SK-N-SH (cell line): Measurements from ENCODE around the gene RAET1E. TPM values are rescaled to one million over a fixed set of nuclear protein-coding genes. Genes with fewer than 3 reads are reported as not detected.

Experiments
- CTCF ChIA-PET: fragments of 300-600, 350-600 bp; formaldehyde crosslinking; extraction: SDS; loops from one replicate; lab custom pipeline; 2021; lab: Yijun Ruan, JAX
- POLR2A ChIA-PET: fragments of 350-600 bp; sonication (Branson Sonifier 250); formaldehyde crosslinking; extraction: SDS; loops from one replicate; lab custom pipeline; 2020; ENCODE audit warnings: antibody characterized with exemption, inconsistent platforms; lab: Yijun Ruan, JAX
- DNase-seq: peaks from one replicate; pipeline ENCODE4 v3.0.0; 2012
- H2AFZ ChIP-seq: fragments of 200-600 bp; sonication (generic); 2 replicates; pipeline ENCODE4 v1.8.1; 2016; ENCODE audit warnings: antibody characterized with exemption, mild to moderate bottlenecking, low read depth
- H3F3A ChIP-seq: fragments of 200-600 bp; sonication (generic); replicated peaks from 2 replicates; pipeline ENCODE3; 2016; ENCODE audit warnings: antibody characterized with exemption, mild to moderate bottlenecking; ENCODE audit not compliant: insufficient read depth
- H3K27ac ChIP-seq, 2 experiments: fragments of 200-500 bp in 1 of 2; fragments of 200-600 bp in 1 of 2; sonication (Bioruptor generic) in 1 of 2; sonication (generic), shearing (Covaris generic) in 1 of 2; 2 replicates each; pipeline versions ENCODE4 v1.5.1 to v1.6.1; 2014 to 2016; ENCODE audit warnings: low read depth in 2 of 2, inconsistent platforms in 1 of 2, low read length in 1 of 2, mild to moderate bottlenecking in 1 of 2, mixed read lengths in 1 of 2
- H3K27me3 ChIP-seq: fragments of 200-600 bp; sonication (generic), shearing (Covaris generic); 2 replicates; pipeline ENCODE4 v1.6.1; 2016; ENCODE audit warnings: mixed run types; ENCODE audit not compliant: insufficient read depth
- H3K36me3 ChIP-seq, 2 experiments: fragments of 200-500 bp in 1 of 2; fragments of 200-600 bp in 1 of 2; sonication (Bioruptor generic) in 1 of 2; sonication (generic) in 1 of 2; replicated peaks in 1 of 2; 2 replicates each; pipeline versions ENCODE3 to v1.5.1; 2014 to 2016; ENCODE audit warnings: low read length in 1 of 2, mild to moderate bottlenecking in 1 of 2; ENCODE audit not compliant: insufficient read depth in 2 of 2, control insufficient read depth in 1 of 2
- H3K4me1 ChIP-seq, 2 experiments: fragments of 200-500 bp in 1 of 2; fragments of 200-600 bp in 1 of 2; sonication (Bioruptor generic) in 1 of 2; sonication (generic), shearing (Covaris generic) in 1 of 2; 2 replicates each; pipeline versions ENCODE4 v1.5.1 to v1.6.1; 2014 to 2016; ENCODE audit warnings: low read depth in 1 of 2, low read length in 1 of 2, mixed run types in 1 of 2; ENCODE audit not compliant: insufficient read depth in 2 of 2, control insufficient read depth in 1 of 2
- H3K4me2 ChIP-seq: fragments of 200-600 bp; sonication (generic), shearing (Covaris generic); 2 replicates; pipeline ENCODE4 v1.6.1; 2017; ENCODE audit warnings: mixed run types
- H3K4me3 ChIP-seq, 2 experiments: fragments of 200-500 bp in 1 of 2; fragments of 200-600 bp in 1 of 2; sonication (Bioruptor generic) in 1 of 2; sonication (generic), shearing (Covaris generic) in 1 of 2; 2 replicates each; pipeline versions ENCODE4 v1.5.1 to v1.8.1; 2014 to 2016; ENCODE audit warnings: low read depth in 2 of 2, inconsistent platforms in 1 of 2, low read length in 1 of 2, mild to moderate bottlenecking in 1 of 2, mixed read lengths in 1 of 2, moderate library complexity in 1 of 2
- H3K79me2 ChIP-seq: fragments of 200-600 bp; sonication (generic); 2 replicates; pipeline ENCODE4 v1.8.1; 2017; ENCODE audit warnings: mild to moderate bottlenecking; ENCODE audit not compliant: insufficient read depth
- H3K9ac ChIP-seq: fragments of 200-600 bp; sonication (generic); 2 replicates; pipeline ENCODE4 v1.6.1; 2017; ENCODE audit warnings: mixed run types
- H3K9me2 ChIP-seq: fragments of 200-600 bp; sonication (generic); 2 replicates; pipeline ENCODE4 v1.6.1; 2017; ENCODE audit warnings: mixed run types
- H3K9me3 ChIP-seq: fragments of 200-600 bp; sonication (generic); 2 replicates; pipeline ENCODE4 v1.6.1; 2017; ENCODE audit warnings: mixed run types, mild to moderate bottlenecking, moderate library complexity
- H4K20me1 ChIP-seq: fragments of 200-600 bp; sonication (generic); 2 replicates; pipeline ENCODE4 v1.6.1; 2017; ENCODE audit warnings: mild to moderate bottlenecking, mixed run types; ENCODE audit not compliant: insufficient read depth
- CHD2 ChIP-seq: fragments of 150-350 bp; IDR thresholded peaks from 2 replicates; pipeline ENCODE4 v1.6.1; 2018; ENCODE audit warnings: low read length; ENCODE audit not compliant: partially characterized antibody
- CTCF ChIP-seq: fragments of 200-600 bp; sonication (generic); IDR thresholded peaks from 2 replicates; pipeline ENCODE4 v1.6.1; 2017; ENCODE audit warnings: antibody characterized with exemption, mild to moderate bottlenecking, moderate library complexity
- ELF1 ChIP-seq: IDR thresholded peaks from 2 replicates; pipeline ENCODE4 v1.4.0; 2012
- EZH2phosphoT487 ChIP-seq: fragments of 200-600 bp; sonication (generic); IDR thresholded peaks from 2 replicates; pipeline ENCODE4 v1.6.1; 2017; ENCODE audit warnings: low read depth, mixed run types, mild to moderate bottlenecking, antibody characterized with exemption, moderate library complexity, borderline replicate concordance
- FOXJ3 ChIP-seq: sonication (generic); formaldehyde crosslinking; IDR thresholded peaks from 2 replicates; pipeline ENCODE4 v1.5.1; 2020; ENCODE audit warnings: mild to moderate bottlenecking, missing genetic modification reagents
- GABPA ChIP-seq: IDR thresholded peaks from 2 replicates; pipeline ENCODE4 v1.4.0; 2012; ENCODE audit warnings: low read depth, mild to moderate bottlenecking
- GATA2 ChIP-seq: sonication (generic); formaldehyde crosslinking; IDR thresholded peaks from 2 replicates; pipeline ENCODE4 v1.5.0; 2020; ENCODE audit warnings: mild to moderate bottlenecking, missing genetic modification reagents
- MAX ChIP-seq: IDR thresholded peaks from 2 replicates; pipeline ENCODE4 v1.4.0; 2012; ENCODE audit warnings: low read depth
- MEF2A ChIP-seq: IDR thresholded peaks from 2 replicates; pipeline ENCODE4 v1.4.0; 2012; ENCODE audit warnings: low read depth, borderline replicate concordance
- MXI1 ChIP-seq: IDR thresholded peaks from 2 replicates; pipeline ENCODE4 v1.6.1; 2012; ENCODE audit warnings: mild to moderate bottlenecking, low read depth, low read length, improper control_type of control experiment
- NFIC ChIP-seq: IDR thresholded peaks from 2 replicates; pipeline ENCODE4 v1.4.0; 2012; ENCODE audit warnings: borderline replicate concordance
- PBX3 ChIP-seq: IDR thresholded peaks from 2 replicates; pipeline ENCODE4; 2012
- RAD21 ChIP-seq: IDR thresholded peaks from 2 replicates; pipeline ENCODE4 v1.6.1; 2012; ENCODE audit warnings: mild to moderate bottlenecking, low read length
- RCOR1 ChIP-seq: fragments of 150-350 bp; IDR thresholded peaks from 2 replicates; pipeline ENCODE4 v1.6.1; 2017; ENCODE audit warnings: antibody characterized with exemption, low read length
- REST ChIP-seq: IDR thresholded peaks from 2 replicates; pipeline ENCODE4 v1.6.1; 2012; ENCODE audit warnings: mild to moderate bottlenecking, low read depth, low read length, moderate library complexity
- RXRA ChIP-seq: IDR thresholded peaks from 2 replicates; pipeline ENCODE4 v1.4.0; 2012; ENCODE audit warnings: low read depth, mild to moderate bottlenecking, borderline replicate concordance
- SMC3 ChIP-seq: IDR thresholded peaks from 2 replicates; pipeline ENCODE4 v1.6.1; 2012; ENCODE audit warnings: low read depth, low read length, improper control_type of control experiment
- TCF12 ChIP-seq: IDR thresholded peaks from 2 replicates; pipeline ENCODE4 v1.4.0; 2012
- USF1 ChIP-seq: IDR thresholded peaks from 2 replicates; pipeline ENCODE4 v1.4.0; 2012; ENCODE audit warnings: low read depth, borderline replicate concordance
- USF2 ChIP-seq: fragments of 150-350 bp; IDR thresholded peaks from 2 replicates; pipeline ENCODE4 v1.6.1; 2017; ENCODE audit warnings: antibody characterized with exemption, low read length, low read depth, borderline replicate concordance
- ZBTB33 ChIP-seq: IDR thresholded peaks from 2 replicates; pipeline ENCODE4 v1.4.0; 2012; ENCODE audit warnings: low read depth, borderline replicate concordance
- WGBS: methylation state at CpG from one replicate; pipeline ENCODE4 v1.1.6; 2017; ENCODE audit warnings: low lambda C conversion rate; 5-methylcytosine and 5-hydroxymethylcytosine counted together
- polyA plus RNA-seq, 3 experiments: library from polyadenylated mRNA; depleted of rRNA; stranded (reverse); fragments of >200 nt; gene quantifications; 2 replicates each; pipeline ENCODE4 v1.2.3, GENCODE V29; 2012

The RAET1E gene
- polyA plus RNA-seq, 1 of the 3 experiments (the other 2 are of a cell fraction): 0.15 TPM

- ChIA-PET POLR2A (no interaction called here), CTCF (interaction anchor here (1.1 to 1.9 kb wide), 2 partner anchors 13 to 75 kb away, joined by 3 to 13 read pairs; no protein-coding TSS in a partner anchor)
- peak; percentile 96 for DNase-seq
- Histone ChIP-seq H3K9me2 (no peaks in the 10 kb centered on the region), H3K4me3 (peak within 1 kb of the TSS; percentile 56 to 70), H3K4me1 (peaks cover 0 to 8% of the 10 kb centered on the region in 2 experiments; a peak in 1 of 4 replicates), H3F3A (peaks cover 4% of the 10 kb centered on the region), H3K27ac (no peak within 1 kb of the TSS), H3K27me3 (peaks cover 36% of the 10 kb centered on the region), H3K4me2 (peak within 1 kb of the TSS; percentile 98), H3K9me3 (no peaks in the 10 kb centered on the region), H3K36me3 (no peaks in the 10 kb centered on the region), H2AFZ (peak within 1 kb of the TSS; percentile 90), H3K9ac (peak within 1 kb of the TSS; percentile 58; the same call in 1 of the 2 replicates), H3K79me2 (no peaks in the 10 kb centered on the region), H4K20me1 (no peaks in the 10 kb centered on the region)
- WGBS: 1% methylated on average over 28 of the region's 62 CpGs
- TF ChIP-seq ELF1 (no peak), EZH2phosphoT487 (no peak), RXRA (no peak), GABPA (no peak), RCOR1 (no peak), RAD21 (no peak), MXI1 (no peak), CTCF (no peak), SMC3 (no peak), MEF2A (no peak), USF2 (no peak), USF1 (no peak), NFIC (no peak), FOXJ3 (no peak), PBX3 (peak; percentile 41; the same call in 1 of the 2 replicates), TCF12 (no peak), MAX (0 out of 2 replicates have a peak, but pooled peaks have one; percentile 19), REST (no peak), ZBTB33 (no peak), CHD2 (peak; percentile 56), GATA2 (CRISPR knock-in tag) (no peak)
These were observed 43.9 kb upstream of the RAET1E start, which contains the start of gene ULBP2 for GRCh38 chr6:149941583-149942460. TSS of gene ULBP2 (plus strand) at chr6:149942014. CDS start at chr6:149942073, 59 bp downstream.
